Neural cell (in vitro differentiated cells): Measurements from ENCODE around the gene KRT15.

ENCODE experiments used
- CTCF ChIP-seq: fragments of 450-650 bp; IDR thresholded peaks from 2 replicates; pipeline ENCODE4 v1.5.1; 2014; ENCODE audit warnings: antibody characterized with exemption, mild to moderate bottlenecking, moderate library complexity; ENCODE audit not compliant: poor library complexity, severe bottlenecking
- EZH2 ChIP-seq: fragments of 200-600, 300-800 bp; shearing (Covaris generic), sonication (generic); IDR thresholded peaks from 2 replicates; pipeline ENCODE4 v1.6.1; 2014; ENCODE audit warnings: antibody characterized with exemption, low read length, borderline replicate concordance, mild to moderate bottlenecking; ENCODE audit not compliant: insufficient read depth, poor library complexity, severe bottlenecking

- no peak for TF ChIP-seq CTCF
- no peak for TF ChIP-seq EZH2
These were observed 43.8 kb downstream of the KRT15 start for GRCh38 chr17:41474863-41475262.
